RPMI8226 (cell line): ENCODE data around the gene TGFBR3L.
A peak's percentile ranks its signal among the peaks of the same experiment; 100 is the strongest.

Experiments
- DNase-seq: peaks from one replicate; pipeline ENCODE4 v3.0.0-alpha.2; 2015

The TGFBR3L gene

GRCh38 chr19:7914598-7915045 lies at the start of gene TGFBR3L:
Gene TGFBR3L, plus strand, starts transcription at chr19:7914830.
- no peak for DNase-seq

GRCh38 chr19:7865262-7865911 lies 49.2 kb upstream of the TGFBR3L start:
- peak; percentile 55 for DNase-seq

- DNase-seq: no peak
Measured at GRCh38 chr19:7866399-7867091, 48.1 kb upstream of the TGFBR3L start.

GRCh38 chr19:7867092-7867844 lies 47.4 kb upstream of the TGFBR3L start:
- DNase-seq: no peak

- peak; percentile 71 for DNase-seq
Measured at GRCh38 chr19:7868326-7868670, 46.3 kb upstream of the TGFBR3L start.

- peak; percentile 94 for DNase-seq
Measured at GRCh38 chr19:7868671-7869452, 45.8 kb upstream of the TGFBR3L start.

GRCh38 chr19:7869453-7869909 lies 45.1 kb upstream of the TGFBR3L start:
- peak; percentile 83 for DNase-seq

- DNase-seq: peak; percentile 87
Measured at GRCh38 chr19:7869910-7870511, 44.6 kb upstream of the TGFBR3L start.

GRCh38 chr19:7870571-7871436 lies 43.8 kb upstream of the TGFBR3L start:
- peak; percentile 97 for DNase-seq

GRCh38 chr19:7871437-7872305 lies 43.0 kb upstream of the TGFBR3L start:
- DNase-seq: peak; percentile 96

- no peak for DNase-seq
Measured at GRCh38 chr19:7872306-7873204, 42.1 kb upstream of the TGFBR3L start.

GRCh38 chr19:7873304-7874075 lies 41.1 kb upstream of the TGFBR3L start:
- no peak for DNase-seq

GRCh38 chr19:7874076-7874896 lies 40.3 kb upstream of the TGFBR3L start, which contains the start of gene PRR36:
Gene PRR36, minus strand, starts transcription at chr19:7874390. Its CDS starts 701 bp downstream, at chr19:7873689.
- DNase-seq: peak; percentile 59

- no peak for DNase-seq
Measured at GRCh38 chr19:7874897-7875273, 39.7 kb upstream of the TGFBR3L start.

- no peak for DNase-seq
Measured at GRCh38 chr19:7877249-7877836, 37.3 kb upstream of the TGFBR3L start.

- peak; percentile 47 for DNase-seq
Measured at GRCh38 chr19:7879111-7879807, 35.4 kb upstream of the TGFBR3L start.
